Renal pelvis (tissue), 4 donors: ENCODE results near the gene ADRM1. TPM values are rescaled to one million over a fixed set of nuclear protein-coding genes. Genes with fewer than 3 reads are reported as not detected.

ENCODE experiments used
- DNase-seq: peaks from one replicate; pipeline ENCODE4 v3.0.0-alpha.2; 2013
- polyA plus RNA-seq, 3 donors: library from polyadenylated mRNA; unstranded; fragments of 120-200 nt; gene quantifications; one replicate each; pipeline ENCODE4 v1.2.1, GENCODE V29; 2013; ENCODE audit not compliant: insufficient read length in 3 of 3

ADRM1 gene
- polyA plus RNA-seq, 3 donors = 54.1 to 72.3 (median 67.0) TPM

GRCh38 chr20:62336329-62336728, 33.5 kb downstream of the ADRM1 start:
- no peak for DNase-seq

- DNase-seq = no peak
These were observed 34.2 kb downstream of the ADRM1 start for GRCh38 chr20:62336775-62337557.

GRCh38 chr20:62337558-62338293, 34.9 kb downstream of the ADRM1 start:
- no peak for DNase-seq

- no peak for DNase-seq
These were observed 35.5 kb downstream of the ADRM1 start for GRCh38 chr20:62338294-62338620.

- no peak for DNase-seq
These were observed 36.9 kb downstream of the ADRM1 start for GRCh38 chr20:62339647-62340062.

GRCh38 chr20:62342910-62343309, 40.1 kb downstream of the ADRM1 start:
- DNase-seq = no peak

- DNase-seq = no peak
These were observed 41.3 kb downstream of the ADRM1 start for GRCh38 chr20:62344092-62344491.

- DNase-seq = no peak
These were observed 42.0 kb downstream of the ADRM1 start for GRCh38 chr20:62344782-62345181.

- DNase-seq = no peak
These were observed 43.0 kb downstream of the ADRM1 start for GRCh38 chr20:62345681-62346370.

GRCh38 chr20:62346398-62347150, 43.8 kb downstream of the ADRM1 start:
- DNase-seq = no peak

- DNase-seq = no peak
These were observed 44.3 kb downstream of the ADRM1 start for GRCh38 chr20:62347151-62347404.

GRCh38 chr20:62347445-62347844, 44.6 kb downstream of the ADRM1 start:
- DNase-seq = no peak

- DNase-seq = no peak
These were observed 45.8 kb downstream of the ADRM1 start for GRCh38 chr20:62348604-62349003.

- DNase-seq = no peak
These were observed 46.8 kb downstream of the ADRM1 start for GRCh38 chr20:62349556-62350097.

GRCh38 chr20:62350098-62350628, 47.4 kb downstream of the ADRM1 start:
- no peak for DNase-seq

GRCh38 chr20:62350629-62351422, 48.0 kb downstream of the ADRM1 start:
- DNase-seq = no peak

- no peak for DNase-seq
These were observed 48.9 kb downstream of the ADRM1 start for GRCh38 chr20:62351469-62352401.

GRCh38 chr20:62352402-62353288, 49.8 kb downstream of the ADRM1 start:
- no peak for DNase-seq
